B cell (primary cell): ENCODE results near the gene NEK11. TPM values are rescaled to one million over a fixed set of nuclear protein-coding genes. Genes with fewer than 3 reads are reported as not detected.

Experiments
- ATAC-seq: fragments of 200-7000 bp; cut with Tn5 transposase; one replicate; pipeline ENCODE4 v1.10.0; 2021; ENCODE audit warnings: low read depth, mild to moderate bottlenecking, moderate number of reproducible peaks, moderate library complexity
- CTCF ChIA-PET: fragments of 350-600 bp; sonication (Branson Sonifier 250); formaldehyde crosslinking; loops from one replicate; lab custom pipeline; 2021; ENCODE audit warnings: antibody characterized with exemption, inconsistent platforms; lab: Charles Lee
- POLR2A ChIA-PET: fragments of 350-600 bp; sonication (Branson Sonifier 250); formaldehyde crosslinking; loops from one replicate; lab custom pipeline; 2021; ENCODE audit warnings: antibody characterized with exemption; lab: Charles Lee
- DNase-seq: peaks from one replicate; pipeline ENCODE4 v3.0.0; 2013
- H2AFZ ChIP-seq: 2 replicates; pipeline ENCODE4 v1.6.1; 2012; ENCODE audit warnings: mild to moderate bottlenecking, low read depth, low read length; ENCODE audit not compliant: insufficient read depth, poor library complexity, severe bottlenecking
- H3K27ac ChIP-seq, 2 donors: 1 replicate in 1 of 2; 2 replicates in 1 of 2; pipeline ENCODE4 v1.5.1; 2012 to 2013; ENCODE audit warnings: low read length in 2 of 2, mild to moderate bottlenecking in 2 of 2, moderate library complexity in 1 of 2
- H3K27me3 ChIP-seq, 4 experiments: fragments of 200-600 bp in 1 of 4; sonication (generic) in 1 of 4; replicated peaks in 1 of 4; 1 replicate in 2 of 4; 2 replicates in 2 of 4; pipeline versions ENCODE4 v1.6.1 to v1.7.0; 2013 to 2016; ENCODE audit warnings: low read length in 3 of 4, mild to moderate bottlenecking in 2 of 4, mixed read lengths in 1 of 4, moderate library complexity in 1 of 4; ENCODE audit not compliant: insufficient read depth in 4 of 4, control insufficient read depth in 3 of 4; ENCODE audit errors: control extremely low read depth in 1 of 4
- H3K36me3 ChIP-seq, 2 experiments: replicated peaks in 1 of 2; 1 replicate in 1 of 2; 2 replicates in 1 of 2; pipeline versions ENCODE4 v1.6.1 to v1.7.1; 2013; ENCODE audit warnings: low read length in 1 of 2; ENCODE audit not compliant: insufficient read depth in 2 of 2, control insufficient read depth in 1 of 2; ENCODE audit errors: control extremely low read depth in 1 of 2, extremely low read depth in 1 of 2
- H3K4me1 ChIP-seq, 2 donors: fragments of 200-600 bp in 1 of 2; sonication (generic) in 1 of 2; 1 replicate in 1 of 2; 2 replicates in 1 of 2; pipeline versions ENCODE4 v1.5.1 to v1.6.1; 2013 to 2017; ENCODE audit warnings: low read length in 2 of 2; ENCODE audit not compliant: control insufficient read depth in 2 of 2, insufficient read depth in 2 of 2
- H3K4me2 ChIP-seq: replicated peaks from 2 replicates; pipeline ENCODE3; 2012; ENCODE audit warnings: mild to moderate bottlenecking, low read depth, low read length; ENCODE audit not compliant: poor library complexity, severe bottlenecking
- H3K4me3 ChIP-seq, 5 experiments: fragments of 200-600 bp in 1 of 5; sonication (generic) in 1 of 5; 1 replicate in 3 of 5; 2 replicates in 2 of 5; pipeline versions ENCODE4 v1.5.1 to v1.7.0; 2011 to 2016; ENCODE audit warnings: low read length in 4 of 5, mild to moderate bottlenecking in 4 of 5, low read depth in 2 of 5, control low read depth in 1 of 5, moderate library complexity in 1 of 5; ENCODE audit not compliant: insufficient read depth in 1 of 5; ENCODE audit errors: control extremely low read depth in 1 of 5, extremely low read depth in 1 of 5
- H3K79me2 ChIP-seq: fragments of 200-600 bp; sonication (generic); one replicate; pipeline ENCODE4 v1.6.0; 2016; ENCODE audit warnings: low read length; ENCODE audit not compliant: control insufficient read depth, insufficient read depth
- H3K9ac ChIP-seq: fragments of 200-600 bp; sonication (generic); 2 replicates; pipeline ENCODE4 v1.6.1; 2017; ENCODE audit warnings: mild to moderate bottlenecking, low read length, moderate library complexity
- H3K9me3 ChIP-seq, 3 donors: one replicate each; pipeline versions ENCODE4 v1.6.1 to v1.7.1; 2013; ENCODE audit warnings: low read length in 2 of 3; ENCODE audit not compliant: control insufficient read depth in 2 of 3, insufficient read depth in 1 of 3; ENCODE audit errors: control extremely low read depth in 1 of 3
- H4K20me1 ChIP-seq: 2 replicates; pipeline ENCODE4 v1.6.0; 2012; ENCODE audit warnings: mild to moderate bottlenecking, low read length; ENCODE audit not compliant: insufficient read depth, control insufficient read depth, poor library complexity, severe bottlenecking
- H3K27ac Mint-ChIP-seq: one replicate; pipeline ENCODE4 v1.8.0; 2021; ENCODE audit warnings: mixed read lengths
- H3K27me3 Mint-ChIP-seq: one replicate; pipeline ENCODE4 v1.8.0; 2021; ENCODE audit warnings: mixed read lengths
- H3K4me1 Mint-ChIP-seq: one replicate; pipeline ENCODE4 v1.8.0; 2021; ENCODE audit warnings: mixed read lengths
- H3K4me3 Mint-ChIP-seq: one replicate; pipeline ENCODE4 v1.8.0; 2021; ENCODE audit warnings: mixed read lengths
- H3K9me3 Mint-ChIP-seq: one replicate; pipeline ENCODE4 v1.8.0; 2022; ENCODE audit warnings: mixed read lengths; ENCODE audit not compliant: insufficient read depth
- CTCF ChIP-seq: fragments of 200-600 bp; IDR thresholded peaks from one replicate; pipeline ENCODE4 v1.8.0; 2022; ENCODE audit warnings: antibody characterized with exemption, mild to moderate bottlenecking
- EZH2 ChIP-seq: IDR thresholded peaks from 2 replicates; pipeline ENCODE4 v1.6.1; 2012; ENCODE audit warnings: borderline replicate concordance, low read depth, mild to moderate bottlenecking, moderate library complexity, low read length; ENCODE audit not compliant: insufficient read depth, poor library complexity, severe bottlenecking
- WGBS: methylation state at CpG from one replicate; pipeline ENCODE4 v1.1.5; 2013; ENCODE audit warnings: missing lambda C conversion rate; ENCODE audit not compliant: insufficient coverage; 5-methylcytosine and 5-hydroxymethylcytosine counted together
- intact Hi-C: fragments of 100-400 bp; cut with micrococcal nuclease; formaldehyde crosslinking; loops from one replicate; pipeline ENCODE4 v1.10.0; 2022
- polyA minus RNA-seq: library from RNA; depleted of rRNA, polyadenylated mRNA; stranded (reverse); fragments of >200 nt; gene quantifications from 2 replicates; pipeline ENCODE4 v1.2.3, GENCODE V29; 2012
- polyA plus RNA-seq: library from polyadenylated mRNA; depleted of rRNA; stranded (reverse); fragments of >200 nt; gene quantifications from 2 replicates; pipeline ENCODE4 v1.2.3, GENCODE V29; 2012
- total RNA-seq, 2 donors: library from RNA; stranded (reverse); fragments of 120-200 nt in 1 of 2; gene quantifications; 1 replicate in 1 of 2; 2 replicates in 1 of 2; pipeline versions ENCODE4 v1.2.3 to v1.2.4, GENCODE V29; 2013 to 2022

NEK11 gene
- total RNA-seq, result 5.7 and 7.7 TPM in 2 replicates
- total RNA-seq (2013), result 2.9 TPM
- polyA plus RNA-seq, result 0.82 and 1.00 TPM in 2 replicates
- polyA minus RNA-seq, result 9.2 and 14.8 TPM in 2 replicates

- Mint-ChIP-seq H3K4me3 (peak within 1 kb of the TSS; percentile 97), H3K27me3 (no peaks in the 10 kb centered on the region), H3K27ac (peak within 1 kb of the TSS; percentile 98), H3K9me3 (no peaks in the 10 kb centered on the region), H3K4me1 (peaks cover 48% of the 10 kb centered on the region)
- peak within 1 kb of the TSS; percentile 92 for H2AFZ ChIP-seq
- CTCF ChIA-PET, result interaction anchor here (0.6 to 1.6 kb wide), 5 partner anchors 12 to 1317 kb away, joined by 3 to 9 read pairs (median 4); partner anchors contain the start of gene ATP2C1
- intact Hi-C loops, result loop anchor here (1.0 to 5.0 kb wide), 7 partner anchors 133 to 1700 kb away; partner anchors contain the start of genes NUDT16 and PIK3R4
- DNase-seq (peak; percentile 94), ATAC-seq (peak; percentile 97)
- H3K27me3 ChIP-seq, result no peaks in the 10 kb centered on the region
- POLR2A ChIA-PET, result interaction anchor here (0.8 to 2.0 kb wide), 3 partner anchors 133 to 1391 kb away, joined by 3 to 11 read pairs (median 4); partner anchors contain the start of genes ATP2C1, DNAJC13 and NUDT16
- H3K4me1 ChIP-seq, result peaks cover 31 to 32% of the 10 kb centered on the region in 2 donors
- H3K27ac ChIP-seq, result peak within 1 kb of the TSS; percentile 91 to 94
- H3K9ac ChIP-seq, result peak within 1 kb of the TSS; percentile 90
- H4K20me1 ChIP-seq, result no peaks in the 10 kb centered on the region
- under 1% methylated on average over 54 of the region's 56 CpGs for WGBS
- peak within 1 kb of the TSS; percentile 80 for H3K4me2 ChIP-seq
- peak within 1 kb of the TSS; percentile 90 to 95 (median 91) for H3K4me3 ChIP-seq
- no peaks in the 10 kb centered on the region for H3K9me3 ChIP-seq
- peaks cover 44% of the 10 kb centered on the region for H3K79me2 ChIP-seq
- peaks cover 6 to 13% of the 10 kb centered on the region in 2 experiments for H3K36me3 ChIP-seq
- TF ChIP-seq CTCF, result no peak
Observed at GRCh38 chr3:131026321-131027151, at the start of gene NEK11, which contains the start of gene ASTE1. Gene NEK11 (plus strand): TSS chr3:131026877. CDS start chr3:131029709, 2,832 bp downstream. Gene ASTE1 (minus strand): TSS chr3:131026825. CDS start chr3:131025306, 1,519 bp downstream.

GRCh38 chr3:130979117-130979516, 47.6 kb upstream of the NEK11 start:
- Mint-ChIP-seq H3K9me3 (no peaks in the 10 kb centered on the region), H3K4me1 (no peaks in the 10 kb centered on the region), H3K27ac (no peak overlapping the region), H3K4me3 (no peak overlapping the region), H3K27me3 (no peaks in the 10 kb centered on the region)
- ATAC-seq, result no peak
- WGBS, result 100% methylated on average over 2 of the region's 2 CpGs
- intact Hi-C loops, result no loop called here
- Histone ChIP-seq H3K9ac (no peak overlapping the region), H3K4me3 (no peak overlapping the region), H3K79me2 (no peaks in the 10 kb centered on the region), H3K4me1 (no peaks in the 10 kb centered on the region), H3K27me3 (no peaks in the 10 kb centered on the region), H4K20me1 (no peaks in the 10 kb centered on the region), H3K27ac (no peak overlapping the region), H3K9me3 (no peaks in the 10 kb centered on the region), H3K4me2 (no peak overlapping the region), H2AFZ (no peak overlapping the region), H3K36me3 (peaks cover 0 to 28% of the 10 kb centered on the region in 2 experiments)
- TF ChIP-seq EZH2 (no peak), CTCF (no peak)
- DNase-seq, result no peak
- ChIA-PET CTCF (no interaction called here), POLR2A (no interaction called here)
